SKM-1 treated with dmso at 0.1 percent for 144 hours (cell line): ENCODE data around the gene C2orf49.
A peak's percentile ranks its signal among the peaks of the same experiment; 100 is the strongest.

Source experiments
- DNase-seq: peaks from one replicate; lab custom pipeline; 2025; ENCODE audit not compliant: unreplicated experiment; lab: John Stamatoyannopoulos, UW

Gene C2orf49

GRCh38 chr2:105381101-105381668, 43.8 kb downstream of the C2orf49 start:
- DNase-seq, result no peak

- no peak for DNase-seq
These were observed 44.8 kb downstream of the C2orf49 start for GRCh38 chr2:105382177-105382576.

DNA sequence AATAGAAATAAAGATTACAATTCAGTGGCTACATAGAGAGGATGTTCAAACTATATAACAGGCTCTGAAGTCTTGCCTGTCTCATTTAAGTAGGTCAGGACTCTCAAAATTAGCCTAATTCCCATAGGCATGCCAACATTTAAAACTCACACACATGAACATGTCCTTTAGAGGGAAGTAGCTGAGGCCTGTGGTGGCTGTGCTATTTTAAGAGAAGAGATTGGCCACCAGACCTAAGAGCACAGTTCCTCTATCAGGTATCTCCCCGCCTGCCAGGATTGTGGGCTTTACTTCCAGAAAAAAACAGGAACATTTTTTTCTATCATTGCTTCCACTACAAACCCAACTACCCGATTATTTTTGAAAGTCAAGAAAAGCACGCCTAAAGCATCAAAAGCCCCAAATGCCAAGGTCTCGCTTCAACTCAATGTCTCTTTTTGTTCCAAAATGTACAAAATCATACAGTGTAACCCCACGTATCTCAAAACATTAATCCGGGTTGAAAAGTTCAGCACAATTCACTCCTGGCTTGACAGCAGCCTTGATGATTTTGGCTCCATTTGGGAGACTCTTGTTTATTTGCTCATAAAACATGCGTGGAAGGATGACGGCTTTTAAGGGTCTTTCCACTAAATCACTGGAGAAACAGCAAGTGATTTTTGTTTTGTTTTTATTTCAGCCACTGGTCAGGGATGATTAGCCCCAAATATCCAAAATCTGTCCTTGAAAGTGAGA, 46.3 kb downstream of the C2orf49 start:
- peak; percentile 71 for DNase-seq

GRCh38 chr2:105384216-105384615, 46.9 kb downstream of the C2orf49 start:
- DNase-seq, result no peak

- no peak for DNase-seq
These were observed 47.5 kb downstream of the C2orf49 start for GRCh38 chr2:105384861-105385260.

DNA sequence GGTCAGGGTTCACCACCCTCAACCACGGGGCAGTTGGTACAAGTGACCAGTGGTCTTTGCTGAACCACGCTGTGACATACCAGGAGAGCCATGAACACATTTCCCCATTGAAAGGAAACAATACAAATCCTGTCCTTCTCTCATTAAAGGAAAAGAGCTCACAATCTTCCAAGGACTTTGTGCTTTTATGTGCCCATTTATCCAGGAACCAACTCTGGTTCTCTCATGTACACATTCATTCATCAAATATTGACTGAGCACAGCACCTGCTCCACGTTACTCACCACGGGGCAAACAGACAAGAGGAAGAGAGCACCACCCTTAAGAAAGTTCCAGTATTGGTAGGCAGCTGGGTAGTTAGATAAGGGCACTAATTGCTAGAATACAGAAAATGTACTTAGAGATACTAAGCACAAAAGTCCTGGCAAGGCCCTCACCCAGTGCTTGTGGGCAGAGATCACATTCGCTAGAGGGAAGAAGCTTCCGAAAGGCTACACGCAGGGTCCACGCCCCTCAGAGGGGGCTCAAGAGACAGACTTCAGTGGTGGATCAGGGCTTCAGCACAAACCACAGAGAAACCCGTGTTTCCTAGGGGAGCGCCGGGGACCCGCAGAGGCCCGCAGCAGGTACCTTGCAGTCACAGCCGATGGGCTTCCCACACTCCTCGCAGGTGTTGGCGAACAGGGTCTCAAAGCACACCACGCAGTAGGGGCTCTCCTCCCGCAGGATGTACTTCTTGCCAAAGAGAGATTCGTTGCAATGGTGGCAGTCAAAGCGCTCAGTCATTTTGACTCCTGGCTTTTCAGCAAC, 48.6 kb downstream of the C2orf49 start:
- DNase-seq, result no peak

DNA sequence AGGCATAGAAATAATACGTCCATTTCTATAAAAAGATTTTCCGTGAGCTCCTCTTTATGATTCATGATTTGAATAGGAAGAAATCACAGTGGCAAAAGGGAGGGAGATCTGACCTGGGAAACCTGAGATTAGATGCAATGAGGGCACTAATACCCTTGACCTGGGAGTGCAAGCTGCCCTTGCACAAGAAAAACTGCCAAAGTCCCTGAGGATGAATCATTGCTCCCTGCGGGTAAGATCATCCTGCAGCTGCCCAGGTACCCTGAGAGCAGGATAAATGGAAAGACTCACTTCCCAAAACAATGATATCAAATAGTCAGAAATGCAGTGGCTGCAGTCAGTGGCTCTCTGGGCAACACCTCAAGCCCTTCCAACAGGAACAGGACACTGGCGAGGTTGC, 49.9 kb downstream of the C2orf49 start:
- no peak for DNase-seq

- DNase-seq, result no peak
These were observed 51.6 kb downstream of the C2orf49 start for GRCh38 chr2:105388971-105389381.

DNA sequence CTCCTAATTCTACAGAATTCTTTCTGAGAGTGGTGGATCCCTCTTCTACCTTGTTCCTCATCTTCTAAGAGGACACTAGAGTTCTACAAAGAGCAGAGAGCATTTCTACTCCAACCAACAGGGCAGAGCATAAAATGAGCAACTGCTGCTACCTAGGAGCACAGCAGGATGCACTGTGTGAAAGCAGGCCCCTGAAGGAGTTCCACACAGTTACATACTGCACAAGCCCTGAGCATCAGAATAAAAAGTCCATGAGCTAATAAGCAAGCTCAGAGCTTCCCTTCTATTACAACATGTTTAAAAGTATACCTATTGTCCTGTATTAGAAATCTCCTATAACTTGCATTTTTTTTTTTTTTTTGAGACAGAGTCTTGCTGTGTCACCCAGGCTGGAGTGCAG, 53.1 kb downstream of the C2orf49 start:
- DNase-seq, result no peak

DNA sequence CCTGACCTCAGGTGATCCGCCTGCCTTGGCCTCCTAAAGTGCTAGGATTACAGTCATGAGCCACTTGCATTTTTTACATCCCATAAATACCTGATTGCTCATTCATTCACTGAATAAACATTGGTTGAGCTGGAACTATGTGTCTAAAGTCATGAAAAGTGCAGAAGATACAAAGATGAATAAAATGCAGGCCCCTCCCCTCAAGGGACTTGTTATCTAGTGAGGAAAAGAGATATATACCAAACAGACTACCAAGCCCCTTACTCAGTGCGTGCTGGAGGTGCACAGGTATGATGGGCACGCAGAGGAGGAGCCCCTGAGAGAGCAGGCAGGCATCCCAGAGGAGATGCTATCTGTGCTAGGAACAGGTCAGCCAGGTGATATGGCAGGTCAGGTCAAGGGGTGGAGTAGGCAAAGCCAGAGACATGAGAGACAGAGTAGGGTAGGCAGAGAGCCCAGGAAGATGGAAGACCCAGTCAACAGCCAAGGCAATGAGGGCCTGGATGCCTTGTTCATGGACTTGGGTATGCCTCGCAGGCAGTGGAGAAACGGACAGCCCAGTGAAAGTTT, 53.8 kb downstream of the C2orf49 start:
- DNase-seq, result no peak

DNA sequence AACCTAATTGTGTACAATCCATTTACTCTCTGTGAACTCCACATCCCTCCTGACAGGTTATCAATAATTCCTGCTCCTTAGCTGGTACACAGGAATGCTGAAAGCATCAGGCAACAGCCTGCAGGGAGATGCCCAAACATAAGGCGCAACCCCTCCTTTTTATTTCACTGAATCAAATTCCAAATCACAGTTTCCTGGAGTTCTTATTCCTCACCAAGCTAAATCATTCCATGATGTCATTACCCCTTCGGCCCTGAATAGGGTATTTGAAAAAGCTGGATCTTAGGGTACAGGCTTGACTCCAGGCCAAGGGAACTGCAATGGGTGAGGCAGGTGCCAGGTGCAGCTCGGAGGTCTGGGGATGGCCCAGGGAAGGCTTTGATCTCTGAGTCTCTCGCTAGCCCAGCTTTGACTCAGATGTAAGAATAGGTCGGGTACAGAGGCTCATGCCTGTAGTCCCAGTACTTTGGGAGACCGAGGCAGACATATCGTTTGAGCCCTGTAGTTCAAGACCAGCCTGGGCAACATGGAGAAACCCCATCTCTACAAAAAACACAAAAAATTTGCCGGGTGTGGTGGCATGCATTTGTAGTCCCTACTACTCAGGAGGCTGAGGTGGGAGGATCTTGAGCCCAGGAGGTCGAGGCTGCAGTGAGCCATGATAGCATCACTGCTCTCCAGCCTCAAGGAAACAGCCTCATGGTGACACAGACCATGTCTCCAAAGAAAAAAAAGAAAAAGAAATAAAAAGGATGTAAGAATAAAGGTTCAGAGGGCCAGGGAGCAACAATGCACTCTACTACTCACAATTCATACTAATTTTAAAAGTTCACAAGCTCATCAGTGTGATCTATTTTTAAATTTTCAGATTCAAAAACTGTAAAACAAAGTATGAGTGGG, 54.7 kb downstream of the C2orf49 start:
- DNase-seq, result no peak

GRCh38 chr2:105393373-105394055, 56.2 kb downstream of the C2orf49 start:
- no peak for DNase-seq

DNA sequence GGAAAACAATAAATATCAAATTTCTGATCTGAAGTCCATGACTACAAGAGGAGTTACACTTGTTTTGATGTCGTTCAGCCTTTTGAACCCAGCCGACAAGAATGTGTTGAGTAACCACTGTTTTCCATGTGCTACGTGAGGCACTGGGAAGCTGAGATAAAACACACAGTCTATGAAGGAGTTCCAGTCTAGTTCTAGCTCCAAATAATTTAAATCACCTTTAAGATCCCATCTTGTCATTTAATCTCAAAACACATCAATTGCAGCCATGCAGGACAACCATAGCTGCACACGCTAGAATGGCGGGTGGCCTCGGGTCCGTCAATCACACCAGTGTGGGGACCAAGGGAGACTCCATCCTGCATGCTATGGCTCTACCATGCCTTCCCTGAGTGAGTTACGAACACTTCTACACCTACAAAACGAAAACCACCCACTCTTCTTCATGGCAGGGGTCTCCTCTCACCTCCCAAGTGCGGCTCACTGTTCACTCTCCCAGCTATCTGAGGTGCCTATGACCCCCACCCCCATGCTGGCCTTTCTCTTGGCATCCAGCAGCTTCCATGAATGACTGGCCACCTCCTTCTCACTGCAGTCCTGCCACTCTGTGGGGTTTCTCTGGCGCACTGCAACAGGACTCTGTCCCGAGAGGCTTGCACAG, 57.7 kb downstream of the C2orf49 start:
- no peak for DNase-seq

- DNase-seq, result no peak
These were observed 58.4 kb downstream of the C2orf49 start for GRCh38 chr2:105395691-105396090.

DNA sequence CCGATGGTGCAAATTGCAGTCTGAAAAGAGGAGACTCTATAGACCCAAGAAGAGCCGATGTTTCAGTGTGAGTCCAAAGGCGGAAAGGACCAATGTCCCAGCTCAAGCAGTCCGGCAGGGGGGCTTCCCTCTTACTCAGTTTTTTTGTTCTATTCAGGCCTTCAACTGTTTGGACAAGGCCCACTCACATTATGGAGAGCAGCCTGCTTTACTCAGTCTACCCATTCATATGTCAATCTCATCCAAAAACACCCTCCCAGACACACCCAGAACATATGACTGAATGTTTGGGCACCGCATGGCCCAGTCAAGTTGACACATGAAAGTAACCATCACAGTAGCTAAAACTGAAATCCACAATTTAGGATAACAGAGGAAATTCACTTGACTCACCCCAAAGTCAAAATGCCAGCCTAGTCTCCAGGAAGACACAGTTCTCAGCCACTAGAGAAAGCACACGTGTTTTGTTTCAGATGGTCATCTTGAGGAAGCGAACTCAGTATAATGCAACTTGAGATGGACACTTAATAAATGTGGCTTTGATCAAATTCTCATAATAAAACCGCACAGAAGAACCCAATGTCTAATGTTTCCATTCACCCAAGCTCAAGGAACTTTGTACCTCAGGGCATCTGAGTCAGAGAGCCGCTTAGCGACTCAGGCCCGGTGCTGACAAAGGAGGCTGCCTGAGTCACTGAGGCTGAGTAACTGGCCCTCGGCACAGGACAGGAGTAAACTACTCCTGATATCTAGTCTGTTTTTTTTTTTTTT, 59.1 kb downstream of the C2orf49 start:
- DNase-seq, result no peak

GRCh38 chr2:105397025-105397722, 59.8 kb downstream of the C2orf49 start:
- DNase-seq, result no peak

DNA sequence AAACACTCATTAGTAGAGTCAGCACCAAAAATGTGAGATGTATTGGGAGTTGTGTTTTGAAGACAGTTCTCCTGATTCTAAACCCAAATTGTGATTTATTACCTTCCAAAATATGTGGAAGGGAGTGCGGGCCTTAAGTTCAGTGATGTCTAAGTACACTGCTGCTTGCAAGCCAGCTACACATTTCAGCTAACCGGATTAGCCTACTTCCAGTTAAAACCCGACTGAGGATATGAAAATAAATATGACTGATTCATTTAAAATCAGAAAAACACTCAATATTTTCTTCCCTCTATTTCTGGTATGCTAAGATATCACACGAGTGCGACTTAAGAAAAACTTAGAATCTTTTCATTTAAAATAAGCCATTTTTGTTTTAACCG, 60.6 kb downstream of the C2orf49 start:
- no peak for DNase-seq
